HFF-Myc (cell line): ENCODE measurements around the gene ASXL1.

ENCODE experiments used
- DNase-seq: peaks from one replicate; pipeline ENCODE4 v3.0.0-alpha.2; 2011; ENCODE audit warnings: low read depth; ENCODE audit errors: extremely low read depth
- H3K4me3 ChIP-seq: replicated peaks from 2 replicates; pipeline ENCODE4 v1.5.1; 2011; ENCODE audit warnings: low read depth, mild to moderate bottlenecking, control low read depth, low read length
- CTCF ChIP-seq: IDR thresholded peaks from 2 replicates; pipeline ENCODE4 v1.5.1; 2012; ENCODE audit warnings: mild to moderate bottlenecking, low read depth, low read length, control low read depth; ENCODE audit errors: missing control alignments

ASXL1 gene

GRCh38 chr20:32427996-32428395 is 69.9 kb downstream of the ASXL1 start:
- no peak for TF ChIP-seq CTCF
- no peak overlapping the region for H3K4me3 ChIP-seq

DNA sequence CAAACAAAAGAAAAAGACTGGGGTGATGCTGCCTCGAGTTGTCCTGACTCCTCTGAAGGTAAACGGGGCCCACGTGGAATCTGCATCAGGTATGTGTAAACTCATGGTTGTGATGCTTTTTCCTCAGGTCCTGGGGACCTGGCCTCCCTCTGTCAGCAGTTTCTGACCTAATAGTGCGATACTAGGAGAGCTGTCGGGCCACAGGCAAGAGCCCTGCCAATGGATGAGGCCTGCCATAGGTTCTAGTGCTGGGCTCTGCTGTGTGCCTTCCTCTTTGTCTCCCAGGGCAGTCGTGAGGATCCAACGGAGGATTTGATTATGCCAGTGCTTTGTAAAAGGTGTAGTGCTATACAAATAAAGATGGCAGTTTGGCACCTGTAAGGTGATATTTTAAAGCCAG is 71.2 kb downstream of the ASXL1 start:
- no peak overlapping the region for H3K4me3 ChIP-seq
- TF ChIP-seq CTCF: no peak
- no peak for DNase-seq

More at GRCh38 chr20:32427996-32428395, 69.9 kb downstream of the ASXL1 start:
- no peak for DNase-seq

DNA sequence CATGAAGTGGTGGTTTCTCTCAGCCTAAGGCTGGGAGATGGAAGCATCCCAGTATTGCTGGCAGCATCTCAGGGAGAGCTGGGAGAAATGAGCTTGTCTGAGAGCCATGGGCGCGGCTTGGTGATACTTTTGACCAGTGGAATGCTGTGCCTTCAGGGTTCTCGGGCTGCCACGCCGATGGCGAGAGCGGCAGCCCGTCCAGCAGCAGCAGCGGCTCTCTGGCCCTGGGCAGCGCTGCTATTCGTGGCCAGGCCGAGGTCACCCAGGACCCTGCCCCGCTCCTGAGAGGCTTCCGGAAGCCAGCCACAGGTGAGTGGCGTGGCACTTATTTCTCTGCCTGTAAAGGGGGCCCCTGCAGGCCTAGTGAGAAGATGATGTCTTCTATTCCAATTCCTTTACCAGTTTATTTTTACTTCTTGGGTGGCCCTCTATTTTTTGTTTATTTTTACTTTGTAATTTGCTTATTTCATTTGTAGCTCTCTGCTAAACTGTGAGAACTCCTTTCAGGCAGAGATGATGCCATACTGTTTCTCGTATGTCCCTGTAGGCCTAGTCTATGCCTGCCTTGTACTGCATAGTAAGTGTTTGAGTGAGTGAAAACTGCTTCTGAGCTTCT is 71.7 kb downstream of the ASXL1 start:
- no peak for DNase-seq
- no peak overlapping the region for H3K4me3 ChIP-seq
- no peak for TF ChIP-seq CTCF

- DNase-seq: no peak
- no peak overlapping the region for H3K4me3 ChIP-seq
- no peak for TF ChIP-seq CTCF
Observed at GRCh38 chr20:32431457-32431856, 73.3 kb downstream of the ASXL1 start.

GRCh38 chr20:32432277-32432676 is 74.1 kb downstream of the ASXL1 start:
- no peak overlapping the region for H3K4me3 ChIP-seq
- TF ChIP-seq CTCF: no peak
- DNase-seq: no peak

- no peak for DNase-seq
- H3K4me3 ChIP-seq: no peak overlapping the region
- TF ChIP-seq CTCF: no peak
Observed at GRCh38 chr20:32433311-32434021, 75.3 kb downstream of the ASXL1 start.
